GM12878 (cell line): ENCODE measurements around the gene ITGB5. TPM values are rescaled to one million over a fixed set of nuclear protein-coding genes. Genes with fewer than 3 reads are reported as not detected.

Experiments
- ATAC-seq: fragments of 200-7000 bp; cut with Tn5 transposase; 3 replicates; pipeline ENCODE4 v1.9.1; 2020; ENCODE audit warnings: mild to moderate bottlenecking, moderate library complexity
- BruUV-seq: library from RNA; stranded (reverse); fragments of 400-500 nt; replicated peaks from 2 replicates; lab custom pipeline; 2021; lab: Mats Ljungman, UMichigan
- CTCF ChIA-PET: fragments of 300-600 bp; sonication (Branson Sonifier 250); formaldehyde crosslinking; extraction: SDS; loops from one replicate; lab custom pipeline; 2021; ENCODE audit warnings: inconsistent platforms; lab: Yijun Ruan, JAX
- POLR2A ChIA-PET: fragments of 350-600 bp; formaldehyde crosslinking; extraction: SDS; loops from one replicate; lab custom pipeline; 2021; ENCODE audit warnings: inconsistent platforms; lab: Charles Lee
- RAD21 ChIA-PET: fragments of 300-600 bp; sonication (Branson Sonifier 250); formaldehyde crosslinking; loops from one replicate; lab custom pipeline; 2023; ENCODE audit warnings: antibody characterized with exemption; ENCODE audit not compliant: unreplicated experiment; lab: Charles Lee
- SMC1A ChIA-PET: fragments of 300-600 bp; sonication (Branson Sonifier 250); formaldehyde crosslinking; loops from one replicate; lab custom pipeline; 2023; ENCODE audit not compliant: unreplicated experiment, uncharacterized antibody; lab: Charles Lee
- DNase-seq: peaks from one replicate; pipeline ENCODE4 v3.0.0-alpha.2; 2011; ENCODE audit warnings: low read depth, low spot score
- FAIRE-seq: peaks from 3 replicates; lab custom pipeline; 2011; peaks lifted over from hg19 to GRCh38; lab: Jason Lieb, UNC
- H2AFZ ChIP-seq: 2 replicates; pipeline ENCODE4 v1.6.0; 2011; ENCODE audit warnings: low read depth, low read length, control low read depth; ENCODE audit not compliant: control insufficient read depth
- H3K27ac ChIP-seq: 2 replicates; pipeline ENCODE4 v1.5.1; 2011; ENCODE audit warnings: control low read depth; ENCODE audit not compliant: control insufficient read depth, insufficient read depth
- H3K27me3 ChIP-seq, 2 experiments: replicated peaks in 1 of 2; 2 replicates each; pipeline versions ENCODE4 v1.6.0 to v1.6.1; 2011; ENCODE audit warnings: low read length in 1 of 2; ENCODE audit not compliant: control insufficient read depth in 2 of 2, insufficient read depth in 2 of 2
- H3K36me3 ChIP-seq, 2 experiments: 2 replicates each; pipeline ENCODE4 v1.5.1; 2011; ENCODE audit warnings: low read length in 1 of 2; ENCODE audit not compliant: control insufficient read depth in 2 of 2, insufficient read depth in 2 of 2
- H3K4me1 ChIP-seq: 2 replicates; pipeline ENCODE4 v1.6.1; 2011; ENCODE audit warnings: mild to moderate bottlenecking, low read length, moderate library complexity, mixed read lengths; ENCODE audit not compliant: control insufficient read depth, insufficient read depth
- H3K4me2 ChIP-seq: 2 replicates; pipeline ENCODE4 v1.6.0; 2011; ENCODE audit warnings: control low read depth; ENCODE audit not compliant: control insufficient read depth, insufficient read depth
- H3K4me3 ChIP-seq: fragments of 200-600 bp; sonication (generic); 2 replicates; pipeline ENCODE4 v1.5.1; 2016
- H3K79me2 ChIP-seq: 2 replicates; pipeline ENCODE4 v1.6.0; 2011; ENCODE audit warnings: low read length; ENCODE audit not compliant: control insufficient read depth, insufficient read depth
- H3K9ac ChIP-seq: 2 replicates; pipeline ENCODE4 v1.8.0; 2011; ENCODE audit warnings: low read length, control low read depth, mixed read lengths; ENCODE audit not compliant: control insufficient read depth, insufficient read depth
- H3K9me3 ChIP-seq: replicated peaks from 3 replicates; pipeline ENCODE4 v1.5.1; 2011; ENCODE audit warnings: mild to moderate bottlenecking, low read length; ENCODE audit not compliant: control insufficient read depth, insufficient read depth
- H4K20me1 ChIP-seq: 2 replicates; pipeline ENCODE4 v1.6.0; 2011; ENCODE audit not compliant: control insufficient read depth, insufficient read depth
- CREM ChIP-seq: IDR thresholded peaks from 2 replicates; pipeline ENCODE4 v1.6.1; 2014; ENCODE audit warnings: antibody characterized with exemption, low read depth
- HDAC6 ChIP-seq: fragments of 200-600 bp; sonication (generic); IDR thresholded peaks from one replicate; pipeline ENCODE4 v1.8.0; 2017; ENCODE audit warnings: antibody characterized with exemption; ENCODE audit not compliant: unreplicated experiment
- MYB ChIP-seq: fragments of 150-350 bp; IDR thresholded peaks from 2 replicates; pipeline ENCODE4 v1.6.1; 2014; ENCODE audit warnings: mild to moderate bottlenecking, low read depth, low read length, borderline replicate concordance
- NRF1 ChIP-seq: conservative IDR thresholded peaks from 2 replicates; pipeline ENCODE4 v1.6.1; 2011; ENCODE audit warnings: mild to moderate bottlenecking, low read depth, low read length, improper control_type of control experiment
- SKIL ChIP-seq: fragments of 450-650 bp; IDR thresholded peaks from 2 replicates; pipeline ENCODE4 v1.6.1; 2017; ENCODE audit warnings: mild to moderate bottlenecking, low read depth, inconsistent platforms; ENCODE audit not compliant: poor library complexity, severe bottlenecking
- SUZ12 ChIP-seq: fragments of 200-600 bp; sonication (generic); IDR thresholded peaks from one replicate; pipeline ENCODE4 v1.6.1; 2018; ENCODE audit warnings: antibody characterized with exemption, mild to moderate bottlenecking; ENCODE audit not compliant: unreplicated experiment
- YBX1 ChIP-seq: fragments of 450-650 bp; IDR thresholded peaks from 2 replicates; pipeline ENCODE4 v1.6.1; 2016; ENCODE audit warnings: antibody characterized with exemption
- WGBS: methylation state at CpG from one replicate; pipeline ENCODE4 v1.1.6; 2016; ENCODE audit warnings: low lambda C conversion rate; ENCODE audit not compliant: insufficient replicate concordance, insufficient coverage; ENCODE audit errors: missing lambda C conversion rate; 5-methylcytosine and 5-hydroxymethylcytosine counted together
- in situ Hi-C: fragments of 300-500 bp; cut with MboI; formaldehyde crosslinking; loops from 9 replicates; pipeline ENCODE4 v1.14.3; 2018; ENCODE audit warnings: mixed read lengths
- intact Hi-C: fragments of 100-400 bp; cut with micrococcal nuclease; formaldehyde crosslinking; loops from one replicate; pipeline ENCODE4 v1.14.2; 2022; ENCODE audit not compliant: unreplicated experiment
- polyA plus RNA-seq, 11 experiments: library from polyadenylated mRNA; depleted of rRNA in 4 of 11; unstranded in 6 of 11; stranded (reverse) in 5 of 11; fragments of >200 nt; fragmentation: Nextera tagmentation in 4 of 11; fragmentation: Illumina TruSeq in 1 of 11; extraction: Ambion mirVana in 4 of 11; extraction: Trizol in 1 of 11; gene quantifications; 1 replicate in 1 of 11; 2 replicates in 10 of 11; pipeline versions ENCODE4 v1.2.1 to v1.2.3, GENCODE V29; 2011 to 2016; ENCODE audit warnings: inconsistent platforms in 2 of 11, missing spikeins in 2 of 11, low read depth in 1 of 11
- total RNA-seq, 4 experiments: library from RNA; depleted of rRNA in 3 of 4; stranded (reverse); fragments of >200 nt in 3 of 4; fragmentation: Illumina TruSeq in 1 of 4; extraction: Trizol in 1 of 4; gene quantifications; 2 replicates each; pipeline versions ENCODE4 v1.2.1 to v1.2.3, GENCODE V29; 2013 to 2021
- TF ChIP-seq, protein P1 (sequence below): IDR thresholded peaks from 2 replicates; pipeline ENCODE4 v1.6.1; 2011; ENCODE audit warnings: borderline replicate concordance, low read depth, mild to moderate bottlenecking, moderate library complexity, mixed read lengths, low read length; ENCODE audit not compliant: insufficient read depth; ENCODE audit errors: extremely low read length
- TF ChIP-seq, protein P2 (sequence below): fragments of 450-650 bp; IDR thresholded peaks from 2 replicates; pipeline ENCODE4 v1.6.1; 2017; ENCODE audit warnings: mild to moderate bottlenecking

ITGB5 gene
- total and polyA plus RNA-seq, 10 of the 15 experiments (the other 5 are each of a cell fraction or from before 2014, with no cell fraction given), result 0.05 to 10.0 (median 0.83) TPM; not detected in 2

DNA sequence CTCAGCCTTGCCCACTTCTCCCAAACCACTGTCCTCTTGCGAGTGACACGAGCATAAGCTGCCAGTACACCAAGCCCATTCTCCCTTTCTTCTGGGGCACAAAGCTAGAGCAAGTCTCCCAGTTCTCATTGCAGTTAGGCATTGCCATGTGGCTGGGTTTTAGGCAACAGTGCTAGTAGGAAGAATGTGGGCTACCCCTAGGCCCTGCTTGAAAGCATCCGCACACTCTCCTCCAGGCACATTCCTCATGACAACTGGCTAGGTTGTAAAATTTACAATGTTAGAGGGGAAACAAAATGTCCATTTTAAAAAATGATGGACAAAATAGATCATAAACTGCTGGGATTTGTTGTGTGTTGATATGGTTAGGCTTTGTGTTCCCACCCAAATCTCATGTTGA is 19.7 kb downstream of the ITGB5 start:
- DNase-seq (no peak), FAIRE-seq (no peak), ATAC-seq (no peak)
- no peak overlapping the region for H3K9ac ChIP-seq
- in situ Hi-C loops (no loop called here), intact Hi-C loops (no loop called here)
- no peaks in the 10 kb centered on the region for H3K9me3 ChIP-seq
- no peaks in the 10 kb centered on the region for H3K79me2 ChIP-seq
- ChIA-PET RAD21 (no interaction called here), CTCF (no interaction called here), SMC1A (no interaction called here), POLR2A (no interaction called here)
- H3K4me1 ChIP-seq, result no peaks in the 10 kb centered on the region
- 88% methylated on average over 3 of the region's 3 CpGs for WGBS
- no peaks in the 10 kb centered on the region for H4K20me1 ChIP-seq
- TF ChIP-seq MYB, result no peak
- no peak for TF ChIP-seq YBX1
- TF ChIP-seq HDAC6, result no peak
- TF ChIP-seq CREM, result no peak
- no peak for TF ChIP-seq SKIL
- TF ChIP-seq, protein P1, sequence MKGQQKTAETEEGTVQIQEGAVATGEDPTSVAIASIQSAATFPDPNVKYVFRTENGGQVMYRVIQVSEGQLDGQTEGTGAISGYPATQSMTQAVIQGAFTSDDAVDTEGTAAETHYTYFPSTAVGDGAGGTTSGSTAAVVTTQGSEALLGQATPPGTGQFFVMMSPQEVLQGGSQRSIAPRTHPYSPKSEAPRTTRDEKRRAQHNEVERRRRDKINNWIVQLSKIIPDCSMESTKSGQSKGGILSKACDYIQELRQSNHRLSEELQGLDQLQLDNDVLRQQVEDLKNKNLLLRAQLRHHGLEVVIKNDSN, result no peak
- no peak for TF ChIP-seq SUZ12
- TF ChIP-seq NRF1, result no peak
- TF ChIP-seq, protein P2, sequence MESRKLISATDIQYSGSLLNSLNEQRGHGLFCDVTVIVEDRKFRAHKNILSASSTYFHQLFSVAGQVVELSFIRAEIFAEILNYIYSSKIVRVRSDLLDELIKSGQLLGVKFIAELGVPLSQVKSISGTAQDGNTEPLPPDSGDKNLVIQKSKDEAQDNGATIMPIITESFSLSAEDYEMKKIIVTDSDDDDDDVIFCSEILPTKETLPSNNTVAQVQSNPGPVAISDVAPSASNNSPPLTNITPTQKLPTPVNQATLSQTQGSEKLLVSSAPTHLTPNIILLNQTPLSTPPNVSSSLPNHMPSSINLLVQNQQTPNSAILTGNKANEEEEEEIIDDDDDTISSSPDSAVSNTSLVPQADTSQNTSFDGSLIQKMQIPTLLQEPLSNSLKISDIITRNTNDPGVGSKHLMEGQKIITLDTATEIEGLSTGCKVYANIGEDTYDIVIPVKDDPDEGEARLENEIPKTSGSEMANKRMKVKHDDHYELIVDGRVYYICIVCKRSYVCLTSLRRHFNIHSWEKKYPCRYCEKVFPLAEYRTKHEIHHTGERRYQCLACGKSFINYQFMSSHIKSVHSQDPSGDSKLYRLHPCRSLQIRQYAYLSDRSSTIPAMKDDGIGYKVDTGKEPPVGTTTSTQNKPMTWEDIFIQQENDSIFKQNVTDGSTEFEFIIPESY, result no peak
- no peak overlapping the region for H3K4me2 ChIP-seq
- no peaks in the 10 kb centered on the region for H3K36me3 ChIP-seq
- H3K4me3 ChIP-seq, result no peak overlapping the region
- H3K27ac ChIP-seq, result no peak overlapping the region
- peaks cover 0 to 2% of the 10 kb centered on the region in 2 experiments; a peak in 1 of 4 replicates for H3K27me3 ChIP-seq
- no TSS peak for BruUV-seq
- no peak overlapping the region for H2AFZ ChIP-seq
